ENCODE measurements around the gene UTP4. TPM values are rescaled to one million over a fixed set of nuclear protein-coding genes. Genes with fewer than 3 reads are reported as not detected.
A peak's percentile ranks its signal among the peaks of the same experiment; 100 is the strongest.

Gene UTP4
- total and polyA plus RNA-seq, 8 donors, result 24.7 to 51.1 (median 46.0) TPM

DNA sequence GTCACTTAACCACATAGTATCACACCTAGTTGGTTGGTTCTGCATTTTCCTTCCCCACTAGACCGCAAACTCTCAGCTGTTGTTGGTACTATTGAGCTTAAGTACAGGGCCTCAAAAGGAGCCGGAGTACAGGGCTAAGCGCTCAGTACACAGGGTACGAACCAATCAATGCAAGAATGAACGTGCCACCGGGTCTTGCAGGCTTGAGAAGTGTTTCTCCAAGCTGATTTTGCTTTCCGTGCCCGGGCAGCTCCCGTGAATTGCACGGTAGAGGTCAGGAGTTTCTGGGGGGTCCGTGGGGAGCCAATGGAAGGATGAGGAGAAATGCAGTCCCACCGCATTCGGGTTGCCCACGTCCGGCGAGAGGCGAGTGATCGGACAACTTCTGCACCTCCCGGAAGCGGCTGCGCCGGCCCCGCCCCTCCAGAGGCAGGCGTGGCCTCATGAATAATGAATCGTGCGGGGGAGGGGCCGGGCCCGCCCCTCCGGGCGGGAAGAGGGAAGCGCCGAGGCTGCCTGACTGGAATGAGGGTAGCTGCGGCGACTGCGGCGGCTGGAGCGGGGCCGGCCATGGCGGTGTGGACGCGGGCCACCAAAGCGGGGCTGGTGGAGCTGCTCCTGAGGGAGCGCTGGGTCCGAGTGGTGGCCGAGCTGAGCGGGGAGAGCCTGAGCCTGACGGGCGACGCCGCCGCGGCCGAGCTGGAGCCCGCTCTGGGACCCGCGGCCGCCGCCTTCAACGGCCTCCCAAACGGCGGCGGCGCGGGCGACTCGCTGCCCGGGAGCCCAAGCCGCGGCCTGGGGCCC, 54.4 kb downstream of the UTP4 start, which contains the start of gene SNTB2:
TSS of gene SNTB2 (plus strand) at position 523 of the 804 bp plus-strand sequence. CDS start at position 526, 3 bp downstream.
- H3K27me3 ChIP-seq, result peaks cover 0 to 7% of the 10 kb centered on the region in 2 donors
- ATAC-seq, result peak; percentile 97
- H3K27ac ChIP-seq, result peak within 1 kb of the TSS; percentile 85 to 95
- no peaks in the 10 kb centered on the region for H3K9me3 ChIP-seq
- intact Hi-C loops (cut with DNase I), result no loop called here
- DNase-seq, result peak; percentile 87 to 99 (median 94)
- peak within 1 kb of the TSS; percentile 74 to 85 for H3K4me3 ChIP-seq
- TF ChIP-seq, protein P1, sequence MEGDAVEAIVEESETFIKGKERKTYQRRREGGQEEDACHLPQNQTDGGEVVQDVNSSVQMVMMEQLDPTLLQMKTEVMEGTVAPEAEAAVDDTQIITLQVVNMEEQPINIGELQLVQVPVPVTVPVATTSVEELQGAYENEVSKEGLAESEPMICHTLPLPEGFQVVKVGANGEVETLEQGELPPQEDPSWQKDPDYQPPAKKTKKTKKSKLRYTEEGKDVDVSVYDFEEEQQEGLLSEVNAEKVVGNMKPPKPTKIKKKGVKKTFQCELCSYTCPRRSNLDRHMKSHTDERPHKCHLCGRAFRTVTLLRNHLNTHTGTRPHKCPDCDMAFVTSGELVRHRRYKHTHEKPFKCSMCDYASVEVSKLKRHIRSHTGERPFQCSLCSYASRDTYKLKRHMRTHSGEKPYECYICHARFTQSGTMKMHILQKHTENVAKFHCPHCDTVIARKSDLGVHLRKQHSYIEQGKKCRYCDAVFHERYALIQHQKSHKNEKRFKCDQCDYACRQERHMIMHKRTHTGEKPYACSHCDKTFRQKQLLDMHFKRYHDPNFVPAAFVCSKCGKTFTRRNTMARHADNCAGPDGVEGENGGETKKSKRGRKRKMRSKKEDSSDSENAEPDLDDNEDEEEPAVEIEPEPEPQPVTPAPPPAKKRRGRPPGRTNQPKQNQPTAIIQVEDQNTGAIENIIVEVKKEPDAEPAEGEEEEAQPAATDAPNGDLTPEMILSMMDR (IDR thresholded peaks at IDR 0.05), result no peak
- peaks cover 14 to 47% of the 10 kb centered on the region in 2 donors for H3K4me1 ChIP-seq
- H3K36me3 ChIP-seq, result no peaks in the 10 kb centered on the region

DNA sequence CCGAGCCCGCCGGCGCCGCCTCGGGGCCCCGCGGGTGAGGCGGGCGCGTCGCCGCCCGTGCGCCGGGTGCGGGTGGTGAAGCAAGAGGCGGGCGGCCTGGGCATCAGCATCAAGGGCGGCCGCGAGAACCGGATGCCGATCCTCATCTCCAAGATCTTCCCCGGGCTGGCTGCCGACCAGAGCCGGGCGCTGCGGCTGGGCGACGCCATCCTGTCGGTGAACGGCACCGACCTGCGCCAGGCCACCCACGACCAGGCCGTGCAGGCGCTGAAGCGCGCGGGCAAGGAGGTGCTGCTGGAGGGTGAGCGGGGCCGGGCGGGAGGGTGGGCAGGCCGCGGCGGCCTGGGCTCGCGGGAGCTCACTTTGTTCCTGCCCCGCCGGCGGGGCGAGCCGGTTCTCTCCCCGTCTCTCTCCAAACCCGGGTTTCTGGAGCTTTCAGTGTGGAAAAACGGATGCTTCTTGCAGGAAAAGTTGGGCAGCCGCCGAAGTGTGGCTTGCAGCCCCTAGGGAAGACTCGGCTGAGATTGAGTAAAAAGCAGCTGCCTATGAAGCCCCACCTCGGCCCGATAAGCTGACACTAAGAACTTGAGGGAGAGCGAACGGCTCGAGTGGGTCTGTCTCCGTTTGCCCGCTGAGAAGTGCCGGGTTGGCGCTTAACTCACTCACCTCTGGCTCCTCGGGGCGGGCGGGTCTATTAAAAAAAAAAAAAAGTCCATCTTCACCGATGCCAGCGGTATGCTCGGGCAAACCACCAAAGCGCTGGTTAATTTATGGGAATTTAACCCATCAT, 55.2 kb downstream of the UTP4 start:
- Histone ChIP-seq H3K27ac (peak overlapping the region; percentile 85 to 95), H3K4me3 (peak overlapping the region; percentile 74 to 85), H3K27me3 (peaks cover 0 to 7% of the 10 kb centered on the region in 2 donors), H3K9me3 (no peaks in the 10 kb centered on the region), H3K4me1 (peaks cover 14 to 50% of the 10 kb centered on the region in 2 donors), H3K36me3 (no peaks in the 10 kb centered on the region)
- TF ChIP-seq, protein P1 (IDR thresholded peaks at IDR 0.05), result no peak
- DNase-seq (peak; percentile 46 to 91 (median 54)), ATAC-seq (peak; percentile 49)
- intact Hi-C loops (cut with DNase I), result no loop called here

DNA sequence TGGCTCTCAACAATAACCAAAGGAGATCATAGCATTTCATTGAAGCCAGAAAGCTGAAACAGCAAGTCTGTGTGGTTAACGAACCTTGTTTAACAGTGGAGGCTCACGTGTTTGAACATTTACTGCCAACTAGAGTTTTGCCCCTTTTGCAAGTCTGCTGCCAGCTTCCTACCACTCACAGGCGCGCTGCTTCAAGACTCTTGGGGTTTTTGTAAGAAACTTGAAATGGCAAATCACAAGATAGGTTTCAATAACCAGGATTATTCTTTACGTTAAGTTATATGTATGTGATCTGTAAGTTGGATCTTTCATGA, 55.7 kb downstream of the UTP4 start:
- H3K27ac ChIP-seq, result peak overlapping the region; percentile 85 to 95
- peak overlapping the region; percentile 74 to 85 for H3K4me3 ChIP-seq
- H3K27me3 ChIP-seq, result peaks cover 0 to 7% of the 10 kb centered on the region in 2 donors
- ATAC-seq, result peak; percentile 25
- no peaks in the 10 kb centered on the region for H3K9me3 ChIP-seq
- intact Hi-C loops (cut with DNase I), result no loop called here
- no peaks in the 10 kb centered on the region for H3K36me3 ChIP-seq
- peak in 1 of 4 donors; percentile 44 for DNase-seq
- TF ChIP-seq, protein P1 (IDR thresholded peaks at IDR 0.05), result no peak
- peaks cover 14 to 50% of the 10 kb centered on the region in 2 donors for H3K4me1 ChIP-seq

DNA sequence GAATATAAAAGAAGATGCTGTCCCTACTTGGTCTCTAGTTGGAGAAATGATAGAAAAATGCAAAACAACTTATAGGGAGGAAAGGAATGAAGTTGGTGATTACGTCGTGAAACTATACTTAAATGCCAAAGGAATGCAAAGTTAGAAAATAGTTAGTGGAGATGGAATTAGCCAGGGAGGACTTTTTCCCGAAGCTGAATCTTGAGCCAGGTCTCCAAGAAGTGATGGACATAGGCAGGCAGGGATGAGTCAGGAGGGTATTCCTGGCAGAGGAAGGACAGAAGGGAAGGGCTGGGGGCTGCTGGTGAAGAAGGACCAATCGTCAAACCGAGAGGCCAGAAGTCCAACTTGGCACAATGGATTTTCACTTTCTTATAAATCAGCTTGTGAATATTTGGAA, 56.3 kb downstream of the UTP4 start:
- Histone ChIP-seq H3K36me3 (no peaks in the 10 kb centered on the region), H3K27ac (peak overlapping the region in 1 of 2 donors; percentile 85), H3K4me1 (peaks cover 14 to 53% of the 10 kb centered on the region in 2 donors), H3K4me3 (peak overlapping the region; percentile 74 to 85), H3K9me3 (no peaks in the 10 kb centered on the region), H3K27me3 (peaks cover 0 to 7% of the 10 kb centered on the region in 2 donors)
- intact Hi-C loops (cut with DNase I), result no loop called here
- TF ChIP-seq, protein P1 (IDR thresholded peaks at IDR 0.05), result no peak
- ATAC-seq, result no peak
- no peak for DNase-seq

All from left lung (tissue), 10 donors.